Measurements from ENCODE around the gene ECSIT. TPM values are rescaled to one million over a fixed set of nuclear protein-coding genes. Genes with fewer than 3 reads are reported as not detected.
A peak's percentile ranks its signal among the peaks of the same experiment; 100 is the strongest.

ECSIT gene
- total RNA-seq, 2 experiments from 2014 or later, result 37.2 to 44.6 TPM

- Mint-ChIP-seq H3K9me3 (ENCODE audit: low read depth) (no peaks in the 10 kb centered on the region), H3K4me1 (no peaks in the 10 kb centered on the region), H3K27me3 (no peaks in the 10 kb centered on the region), H3K4me3 (no peak overlapping the region), H3K36me3 (ENCODE audit: low read depth) (peaks cover 17% of the 10 kb centered on the region), H3K27ac (no peak overlapping the region)
- ChIA-PET POLR2A (no interaction called here), CTCF (no interaction called here)
- no peak for DNase-seq
- no peak for ATAC-seq
- intact Hi-C loops (cut with DNase I, micrococcal nuclease), result no loop called here
Measured at GRCh38 chr19:11513946-11514345, 15.0 kb downstream of the ECSIT start.

GRCh38 chr19:11510444-11510843 is 18.5 kb downstream of the ECSIT start:
- Mint-ChIP-seq H3K4me3 (no peak overlapping the region), H3K9me3 (ENCODE audit: low read depth) (no peaks in the 10 kb centered on the region), H3K4me1 (peaks cover 5% of the 10 kb centered on the region), H3K36me3 (ENCODE audit: low read depth) (peaks cover 21% of the 10 kb centered on the region), H3K27ac (no peak overlapping the region), H3K27me3 (no peaks in the 10 kb centered on the region)
- ChIA-PET POLR2A (no interaction called here), CTCF (no interaction called here)
- no peak for DNase-seq
- intact Hi-C loops (cut with DNase I, micrococcal nuclease), result no loop called here
- no peak for ATAC-seq

GRCh38 chr19:11507370-11508078 is 21.4 kb downstream of the ECSIT start:
- H3K9me3 Mint-ChIP-seq (ENCODE audit: low read depth), result no peaks in the 10 kb centered on the region
- peaks cover 17% of the 10 kb centered on the region for H3K36me3 Mint-ChIP-seq (ENCODE audit: low read depth)
- no peak for DNase-seq
- ChIA-PET CTCF (no interaction called here), POLR2A (no interaction called here)
- H3K27me3 Mint-ChIP-seq, result no peaks in the 10 kb centered on the region
- H3K4me3 Mint-ChIP-seq, result peak overlapping the region; percentile 83
- no peak overlapping the region for H3K27ac Mint-ChIP-seq
- peaks cover 12% of the 10 kb centered on the region for H3K4me1 Mint-ChIP-seq
- intact Hi-C loops (cut with DNase I, micrococcal nuclease), result no loop called here
- no peak for ATAC-seq

- Mint-ChIP-seq H3K36me3 (ENCODE audit: low read depth) (peaks cover 14% of the 10 kb centered on the region), H3K27me3 (no peaks in the 10 kb centered on the region), H3K4me1 (peaks cover 12% of the 10 kb centered on the region), H3K27ac (peak overlapping the region; percentile 68), H3K4me3 (peak overlapping the region; percentile 83), H3K9me3 (ENCODE audit: low read depth) (no peaks in the 10 kb centered on the region)
- ChIA-PET POLR2A (no interaction called here), CTCF (no interaction called here)
- no peak for DNase-seq
- ATAC-seq, result no peak
- intact Hi-C loops (cut with DNase I, micrococcal nuclease), result no loop called here
Measured at GRCh38 chr19:11506967-11507366, 22.0 kb downstream of the ECSIT start.

- Mint-ChIP-seq H3K4me3 (peak overlapping the region; percentile 83), H3K27ac (peak overlapping the region; percentile 94), H3K36me3 (ENCODE audit: low read depth) (peaks cover 16% of the 10 kb centered on the region), H3K4me1 (peaks cover 12% of the 10 kb centered on the region), H3K9me3 (ENCODE audit: low read depth) (no peaks in the 10 kb centered on the region), H3K27me3 (no peaks in the 10 kb centered on the region)
- DNase-seq, result no peak
- intact Hi-C loops (cut with DNase I, micrococcal nuclease), result no loop called here
- ChIA-PET POLR2A (no interaction called here), CTCF (interaction anchor here (1.7 kb wide), 1 partner anchor 23 kb away, joined by 6 read pairs; no protein-coding TSS in a partner anchor)
- ATAC-seq, result peak; percentile 27
Measured at GRCh38 chr19:11506101-11506555, 22.8 kb downstream of the ECSIT start.

- POLR2A ChIA-PET, result no interaction called here
- Mint-ChIP-seq H3K36me3 (ENCODE audit: low read depth) (peaks cover 16% of the 10 kb centered on the region), H3K4me3 (peak within 1 kb of the TSS; percentile 83), H3K9me3 (ENCODE audit: low read depth) (no peaks in the 10 kb centered on the region), H3K4me1 (peaks cover 12% of the 10 kb centered on the region), H3K27me3 (no peaks in the 10 kb centered on the region), H3K27ac (peak within 1 kb of the TSS; percentile 94)
- ATAC-seq (peak; percentile 67), DNase-seq (peak; percentile 97)
- CTCF ChIA-PET, result interaction anchor here (1.7 kb wide), 1 partner anchor 23 kb away, joined by 6 read pairs; no protein-coding TSS in a partner anchor
- intact Hi-C loops (cut with DNase I, micrococcal nuclease), result loop anchor here (1.0 to 2.0 kb wide), 19 partner anchors 23 to 708 kb away; partner anchors contain the start of genes ECSIT (in 2 of the 2), ELOF1 (in 2 of the 2), CARM1 (in 1 of the 2) and CCDC159 (in 1 of the 2)
Measured at GRCh38 chr19:11505504-11506100, 23.3 kb downstream of the ECSIT start, which contains the start of gene ZNF653. TSS of gene ZNF653 (minus strand) at chr19:11505839. CDS start at chr19:11505786, 53 bp downstream.

GRCh38 chr19:11505032-11505503 is 23.9 kb downstream of the ECSIT start:
- Mint-ChIP-seq H3K27ac (peak overlapping the region; percentile 87), H3K4me1 (peaks cover 12% of the 10 kb centered on the region), H3K27me3 (no peaks in the 10 kb centered on the region), H3K4me3 (peak overlapping the region; percentile 83), H3K9me3 (ENCODE audit: low read depth) (no peaks in the 10 kb centered on the region), H3K36me3 (ENCODE audit: low read depth) (peaks cover 16% of the 10 kb centered on the region)
- intact Hi-C loops (cut with DNase I, micrococcal nuclease), result loop anchor here (1.0 to 2.0 kb wide), 19 partner anchors 22 to 708 kb away; partner anchors contain the start of genes ECSIT (in 2 of the 2), ELOF1 (in 2 of the 2), CARM1 (in 1 of the 2) and CCDC159 (in 1 of the 2)
- ATAC-seq (peak; percentile 95), DNase-seq (peak; percentile 98)
- ChIA-PET POLR2A (no interaction called here), CTCF (interaction anchor here (1.7 kb wide), 1 partner anchor 22 kb away, joined by 6 read pairs; no protein-coding TSS in a partner anchor)

GRCh38 chr19:11504502-11505031 is 24.4 kb downstream of the ECSIT start:
- Mint-ChIP-seq H3K9me3 (ENCODE audit: low read depth) (no peaks in the 10 kb centered on the region), H3K27ac (peak overlapping the region; percentile 87), H3K36me3 (ENCODE audit: low read depth) (peaks cover 16% of the 10 kb centered on the region), H3K4me3 (peak overlapping the region; percentile 83), H3K4me1 (peaks cover 12% of the 10 kb centered on the region), H3K27me3 (no peaks in the 10 kb centered on the region)
- ATAC-seq (no peak), DNase-seq (no peak)
- POLR2A ChIA-PET, result no interaction called here
- intact Hi-C loops (cut with DNase I, micrococcal nuclease), result loop anchor here (1.0 to 2.0 kb wide), 19 partner anchors 22 to 707 kb away; partner anchors contain the start of genes ECSIT (in 2 of the 2), ELOF1 (in 2 of the 2), CARM1 (in 1 of the 2) and CCDC159 (in 1 of the 2)
- CTCF ChIA-PET, result interaction anchor here (1.7 kb wide), 1 partner anchor 22 kb away, joined by 6 read pairs; no protein-coding TSS in a partner anchor

GRCh38 chr19:11499890-11500420 is 29.0 kb downstream of the ECSIT start:
- DNase-seq (no peak), ATAC-seq (no peak)
- H3K9me3 Mint-ChIP-seq (ENCODE audit: low read depth), result no peaks in the 10 kb centered on the region
- peaks cover 18% of the 10 kb centered on the region for H3K36me3 Mint-ChIP-seq (ENCODE audit: low read depth)
- no peaks in the 10 kb centered on the region for H3K27me3 Mint-ChIP-seq
- POLR2A ChIA-PET, result no interaction called here
- peaks cover 7% of the 10 kb centered on the region for H3K4me1 Mint-ChIP-seq
- H3K27ac Mint-ChIP-seq, result no peak overlapping the region
- H3K4me3 Mint-ChIP-seq, result no peak overlapping the region
- intact Hi-C loops (cut with DNase I, micrococcal nuclease), result no loop called here
- CTCF ChIA-PET, result interaction anchor here (0.6 kb wide), 1 partner anchor 334 kb away, joined by 3 read pairs; no protein-coding TSS in a partner anchor

GRCh38 chr19:11499220-11499726 is 29.7 kb downstream of the ECSIT start:
- Mint-ChIP-seq H3K4me3 (no peak overlapping the region), H3K4me1 (peaks cover under 1% of the 10 kb centered on the region), H3K9me3 (ENCODE audit: low read depth) (no peaks in the 10 kb centered on the region), H3K27ac (no peak overlapping the region), H3K27me3 (no peaks in the 10 kb centered on the region), H3K36me3 (ENCODE audit: low read depth) (peaks cover 20% of the 10 kb centered on the region)
- ChIA-PET POLR2A (no interaction called here), CTCF (no interaction called here)
- intact Hi-C loops (cut with DNase I, micrococcal nuclease), result no loop called here
- DNase-seq (no peak), ATAC-seq (no peak)
